ENCODE measurements around the gene MLXIP. TPM values are rescaled to one million over a fixed set of nuclear protein-coding genes. Genes with fewer than 3 reads are reported as not detected.

Gene MLXIP
- total RNA-seq, 1 experiment from 2014 or later: 124 TPM

- ATAC-seq (peak; percentile 85), DNase-seq (ENCODE audit: low read depth, low spot score) (no peak)
- BruUV-seq (replicated peaks): no TSS peak
- Histone ChIP-seq H3K4me1 (ENCODE audit: control insufficient read depth, insufficient read depth, low read length) (no peaks in the 10 kb centered on the region), H3K4me3 (ENCODE audit: low read depth in 2 of 2, low read length in 2 of 2) (peak within 1 kb of the TSS; percentile 41 to 48), H3K36me3 (ENCODE audit: control insufficient read depth, insufficient read depth, low read length) (no peaks in the 10 kb centered on the region), H3K9me3 (ENCODE audit: control insufficient read depth, insufficient read depth, low read depth, low read length) (no peaks in the 10 kb centered on the region), H3K27me3 (ENCODE audit: control insufficient read depth, insufficient read depth, low read length) (no peaks in the 10 kb centered on the region), H3K27ac (ENCODE audit: low read length) (no peak within 1 kb of the TSS)
- TF ChIP-seq, protein P1, sequence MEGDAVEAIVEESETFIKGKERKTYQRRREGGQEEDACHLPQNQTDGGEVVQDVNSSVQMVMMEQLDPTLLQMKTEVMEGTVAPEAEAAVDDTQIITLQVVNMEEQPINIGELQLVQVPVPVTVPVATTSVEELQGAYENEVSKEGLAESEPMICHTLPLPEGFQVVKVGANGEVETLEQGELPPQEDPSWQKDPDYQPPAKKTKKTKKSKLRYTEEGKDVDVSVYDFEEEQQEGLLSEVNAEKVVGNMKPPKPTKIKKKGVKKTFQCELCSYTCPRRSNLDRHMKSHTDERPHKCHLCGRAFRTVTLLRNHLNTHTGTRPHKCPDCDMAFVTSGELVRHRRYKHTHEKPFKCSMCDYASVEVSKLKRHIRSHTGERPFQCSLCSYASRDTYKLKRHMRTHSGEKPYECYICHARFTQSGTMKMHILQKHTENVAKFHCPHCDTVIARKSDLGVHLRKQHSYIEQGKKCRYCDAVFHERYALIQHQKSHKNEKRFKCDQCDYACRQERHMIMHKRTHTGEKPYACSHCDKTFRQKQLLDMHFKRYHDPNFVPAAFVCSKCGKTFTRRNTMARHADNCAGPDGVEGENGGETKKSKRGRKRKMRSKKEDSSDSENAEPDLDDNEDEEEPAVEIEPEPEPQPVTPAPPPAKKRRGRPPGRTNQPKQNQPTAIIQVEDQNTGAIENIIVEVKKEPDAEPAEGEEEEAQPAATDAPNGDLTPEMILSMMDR (IDR thresholded peaks at IDR 0.05): no peak
- TF ChIP-seq POLR2AphosphoS5 (IDR thresholded peaks at IDR 0.05; ENCODE audit: low read depth, low read length) (no peak), REST (IDR thresholded peaks at IDR 0.05; ENCODE audit: insufficient read depth in 1 of 2, low read depth in 2 of 2, low read length in 1 of 2) (no peak), SIN3A (IDR thresholded peaks at IDR 0.05; ENCODE audit: borderline replicate concordance, insufficient read depth, low read depth, low read length) (no peak), TCF7L2 (IDR thresholded peaks at IDR 0.05; ENCODE audit: low read depth, low read length) (no peak)
- in situ Hi-C loops (cut with HindIII; ENCODE audit: low pct_unique_long_range_greater_than_20kb, low sequenced_read_pairs) (no loop called here), intact Hi-C loops (cut with micrococcal nuclease; ENCODE audit: unreplicated experiment) (loop anchor here (10.0 kb wide), 1 partner anchor 128 kb away; no protein-coding TSS in a partner anchor)
- CTCF ChIA-PET: interaction anchor here (0.7 kb wide), 1 partner anchor 33 kb away, joined by 14 read pairs; no protein-coding TSS in a partner anchor
- POLR2A ChIA-PET: interaction anchor here (0.7 kb wide), 1 partner anchor 96 kb away, joined by 3 read pairs; no protein-coding TSS in a partner anchor
Observed at GRCh38 chr12:122182887-122183587, 104.5 kb downstream of the MLXIP start, which contains the start of gene LRRC43. TSS of gene LRRC43 (plus strand) at chr12:122183123. CDS start at chr12:122183145, 22 bp downstream.

DNA sequence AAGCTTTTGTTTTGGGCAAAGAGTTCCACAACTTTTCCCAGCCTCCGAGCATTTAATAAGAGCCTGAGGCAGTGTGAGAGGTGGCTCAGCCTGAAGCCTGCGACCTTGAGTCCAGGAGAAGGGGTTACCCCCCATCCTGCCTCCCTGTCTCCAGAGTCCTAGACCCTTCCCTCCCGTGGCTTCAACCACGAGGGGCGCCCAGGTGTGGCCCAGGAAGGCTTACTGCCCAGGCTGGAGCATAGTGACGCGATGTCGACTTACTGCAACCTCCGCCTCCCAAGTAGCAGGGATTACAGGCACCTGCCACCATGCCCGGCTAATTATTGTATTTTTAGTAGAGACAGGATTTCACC lies 105.0 kb downstream of the MLXIP start:
- H3K27ac ChIP-seq (ENCODE audit: low read length): no peak overlapping the region
- TF ChIP-seq, protein P1 (IDR thresholded peaks at IDR 0.05): no peak
- TF ChIP-seq TCF7L2 (IDR thresholded peaks at IDR 0.05; ENCODE audit: low read depth, low read length): no peak
- no peak for TF ChIP-seq SIN3A (IDR thresholded peaks at IDR 0.05; ENCODE audit: borderline replicate concordance, insufficient read depth, low read depth, low read length)
- ChIA-PET CTCF (no interaction called here), POLR2A (no interaction called here)
- DNase-seq (ENCODE audit: low read depth, low spot score) (no peak), ATAC-seq (peak; percentile 32)
- no peaks in the 10 kb centered on the region for H3K4me1 ChIP-seq (ENCODE audit: control insufficient read depth, insufficient read depth, low read length)
- in situ Hi-C loops (cut with HindIII; ENCODE audit: low pct_unique_long_range_greater_than_20kb, low sequenced_read_pairs) (no loop called here), intact Hi-C loops (cut with micrococcal nuclease; ENCODE audit: unreplicated experiment) (loop anchor here (10.0 kb wide), 1 partner anchor 129 kb away; no protein-coding TSS in a partner anchor)
- no peaks in the 10 kb centered on the region for H3K9me3 ChIP-seq (ENCODE audit: control insufficient read depth, insufficient read depth, low read depth, low read length)
- no peaks in the 10 kb centered on the region for H3K27me3 ChIP-seq (ENCODE audit: control insufficient read depth, insufficient read depth, low read length)
- H3K36me3 ChIP-seq (ENCODE audit: control insufficient read depth, insufficient read depth, low read length): no peaks in the 10 kb centered on the region
- H3K4me3 ChIP-seq (ENCODE audit: low read depth in 2 of 2, low read length in 2 of 2): peak overlapping the region; percentile 41 to 48; a peak in 3 of 4 replicates
- no TSS peak for BruUV-seq (replicated peaks)

Measured in Panc1 (cell line).